AG04450 (cell line): ENCODE measurements around the gene CNTNAP2. TPM values are rescaled to one million over a fixed set of nuclear protein-coding genes. Genes with fewer than 3 reads are reported as not detected.

ENCODE experiments used
- CTCF ChIA-PET: fragments of 300-600, 350-600 bp; formaldehyde crosslinking; extraction: SDS; loops from one replicate; lab custom pipeline; 2022; ENCODE audit warnings: antibody characterized with exemption, inconsistent platforms; lab: Charles Lee
- POLR2A ChIA-PET: fragments of 350-600 bp; formaldehyde crosslinking; extraction: SDS; loops from one replicate; lab custom pipeline; 2021; ENCODE audit warnings: antibody characterized with exemption, inconsistent platforms; lab: Yijun Ruan, JAX
- DNase-seq: peaks from one replicate; pipeline ENCODE4 v3.0.0-alpha.2; 2011; ENCODE audit warnings: low read depth, low spot score
- H3K27ac ChIP-seq: one replicate; pipeline ENCODE4 v1.5.1; 2012; ENCODE audit warnings: low read depth, low read length, control low read depth
- H3K27me3 ChIP-seq: one replicate; pipeline ENCODE4 v1.6.0; 2012; ENCODE audit warnings: low read length; ENCODE audit not compliant: control insufficient read depth, insufficient read depth
- H3K4me3 ChIP-seq: 2 replicates; pipeline ENCODE4 v1.5.1; 2011; ENCODE audit warnings: mild to moderate bottlenecking, low read depth, low read length, control low read depth
- H3K9me3 ChIP-seq: 2 replicates; pipeline ENCODE4 v1.5.1; 2012; ENCODE audit warnings: low read length; ENCODE audit not compliant: control insufficient read depth, insufficient read depth
- CTCF ChIP-seq: IDR thresholded peaks from 2 replicates; pipeline ENCODE4 v1.5.1; 2011; ENCODE audit warnings: low read depth, low read length, control low read depth, inconsistent platforms
- polyA plus RNA-seq: library from polyadenylated mRNA; depleted of rRNA; stranded (reverse); fragments of >200 nt; gene quantifications from 2 replicates; pipeline ENCODE4 v1.2.3, GENCODE V29; 2011

CNTNAP2 gene
- polyA plus RNA-seq, 1 experiment = not detected

- CTCF ChIA-PET = interaction anchor here (0.6 to 2.3 kb wide), 19 partner anchors 8 to 811 kb away, joined by 3 to 12 read pairs (median 5); no protein-coding TSS in a partner anchor
- Histone ChIP-seq H3K27ac (no peak overlapping the region), H3K4me3 (no peak overlapping the region), H3K9me3 (no peaks in the 10 kb centered on the region), H3K27me3 (no peaks in the 10 kb centered on the region)
- no peak for TF ChIP-seq CTCF
- POLR2A ChIA-PET = no interaction called here
- no peak for DNase-seq
These were observed 1316.0 kb downstream of the CNTNAP2 start for GRCh38 chr7:147432576-147432975.

DNA sequence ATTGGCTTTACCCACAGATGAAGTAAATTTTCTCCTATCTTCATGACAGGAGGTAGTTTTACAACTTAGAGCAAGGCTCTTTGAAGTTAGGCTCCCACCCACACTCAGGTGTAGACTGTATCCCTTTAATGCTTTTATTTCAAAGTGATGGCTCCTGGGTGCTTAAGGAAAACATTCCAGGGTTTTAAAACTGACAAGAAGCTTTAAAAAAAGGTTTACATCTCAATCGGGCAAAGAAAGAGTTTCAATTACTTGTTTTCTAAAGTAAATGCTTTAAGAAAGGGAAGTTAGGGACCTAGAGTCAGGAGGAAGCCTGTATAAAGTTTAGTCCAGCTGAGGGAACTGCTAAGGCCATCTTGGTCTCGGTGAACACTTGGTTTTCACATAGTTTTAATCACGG is 1320.1 kb downstream of the CNTNAP2 start:
- H3K27me3 ChIP-seq = no peaks in the 10 kb centered on the region
- ChIA-PET CTCF (interaction anchor here (1.1 kb wide), 1 partner anchor 11 kb away, joined by 3 read pairs; no protein-coding TSS in a partner anchor), POLR2A (no interaction called here)
- H3K4me3 ChIP-seq = no peak overlapping the region
- no peaks in the 10 kb centered on the region; the same call in 1 of the 2 replicates for H3K9me3 ChIP-seq
- no peak overlapping the region for H3K27ac ChIP-seq
- DNase-seq = no peak
- TF ChIP-seq CTCF = no peak

GRCh38 chr7:147438216-147438615 is 1321.6 kb downstream of the CNTNAP2 start:
- no peak for DNase-seq
- H3K9me3 ChIP-seq = no peaks in the 10 kb centered on the region; the same call in 1 of the 2 replicates
- ChIA-PET POLR2A (no interaction called here), CTCF (no interaction called here)
- TF ChIP-seq CTCF = no peak
- H3K27me3 ChIP-seq = no peaks in the 10 kb centered on the region
- no peak overlapping the region for H3K27ac ChIP-seq
- H3K4me3 ChIP-seq = no peak overlapping the region

GRCh38 chr7:147443942-147444341 is 1327.3 kb downstream of the CNTNAP2 start:
- no peak for DNase-seq
- Histone ChIP-seq H3K27me3 (no peaks in the 10 kb centered on the region), H3K4me3 (no peak overlapping the region), H3K27ac (no peak overlapping the region), H3K9me3 (no peaks in the 10 kb centered on the region; the same call in 1 of the 2 replicates)
- no peak for TF ChIP-seq CTCF
- ChIA-PET CTCF (interaction anchor here (0.6 kb wide), 1 partner anchor 398 kb away, joined by 4 read pairs; no protein-coding TSS in a partner anchor), POLR2A (no interaction called here)

DNA sequence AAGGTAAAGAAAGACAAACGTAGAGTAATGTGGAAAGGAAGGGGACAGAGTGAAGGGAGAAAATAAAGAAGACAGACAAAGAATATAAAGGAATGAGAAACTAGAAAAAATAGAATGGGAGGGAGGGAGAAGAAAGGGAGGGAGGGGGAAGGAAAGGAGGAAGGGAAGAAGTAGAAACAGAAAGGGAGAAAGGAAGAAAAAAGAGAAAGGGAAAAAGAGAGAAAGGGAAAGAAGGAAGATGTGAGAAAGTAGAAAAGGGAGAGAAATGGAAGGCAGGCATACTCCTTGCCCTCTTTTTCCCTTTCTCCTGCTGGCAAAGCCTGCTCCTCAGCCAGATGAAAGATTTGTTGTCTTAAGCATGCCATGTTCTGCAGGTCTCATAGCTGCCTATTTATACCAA is 1336.2 kb downstream of the CNTNAP2 start:
- no peak overlapping the region for H3K27ac ChIP-seq
- POLR2A ChIA-PET = no interaction called here
- H3K9me3 ChIP-seq = no peaks in the 10 kb centered on the region
- CTCF ChIA-PET = no interaction called here
- H3K27me3 ChIP-seq = no peaks in the 10 kb centered on the region
- no peak overlapping the region for H3K4me3 ChIP-seq
- no peak for TF ChIP-seq CTCF
- DNase-seq = no peak
